Naive thymus-derived CD8-positive, alpha-beta T cell (primary cell): ENCODE data around the gene C2CD3. TPM values are rescaled to one million over a fixed set of nuclear protein-coding genes. Genes with fewer than 3 reads are reported as not detected.
"Not testable (repeated sequence)": the region's sequence is repeated elsewhere in the genome, so short reads cannot be mapped to it uniquely, and the experiment has no call there.

Experiments used
- ATAC-seq, 2 donors: fragments of 150-1000 bp; cut with Tn5 transposase in 1 of 2; sonication (Bioruptor Pico), chemical (Tn5 transposase) in 1 of 2; 1 replicate in 1 of 2; 2 replicates in 1 of 2; pipeline ENCODE4 v1.10.0; 2021; ENCODE audit warnings: mild to moderate bottlenecking in 2 of 2, moderate library complexity in 2 of 2
- POLR2A ChIA-PET: fragments of 350-600 bp; sonication (Branson Sonifier 250); formaldehyde crosslinking; loops from one replicate; lab custom pipeline; 2021; ENCODE audit warnings: antibody characterized with exemption; lab: Charles Lee
- DNase-seq, 10 donors: peaks; one replicate each; pipeline versions ENCODE4 v3.0.0 to v3.0.0-alpha.2; 2020 to 2022
- H3K27ac Mint-ChIP-seq, 10 donors: one replicate each; pipeline ENCODE4 v1.8.0; 2020 to 2022; ENCODE audit warnings: mild to moderate bottlenecking in 10 of 10, mixed read lengths in 10 of 10, moderate library complexity in 4 of 10, inconsistent platforms in 1 of 10
- H3K27me3 Mint-ChIP-seq, 5 donors: one replicate each; pipeline ENCODE4 v1.8.0; 2021 to 2022; ENCODE audit warnings: mixed read lengths in 5 of 5
- H3K36me3 Mint-ChIP-seq, 3 donors: one replicate each; pipeline ENCODE4 v1.8.0; 2020 to 2022; ENCODE audit warnings: mixed read lengths in 3 of 3, mild to moderate bottlenecking in 2 of 3, inconsistent platforms in 1 of 3
- H3K4me1 Mint-ChIP-seq, 4 donors: one replicate each; pipeline ENCODE4 v1.8.0; 2021 to 2022; ENCODE audit warnings: mixed read lengths in 4 of 4
- H3K4me3 Mint-ChIP-seq, 10 donors: one replicate each; pipeline ENCODE4 v1.8.0; 2020 to 2022; ENCODE audit warnings: mild to moderate bottlenecking in 10 of 10, mixed read lengths in 10 of 10, moderate library complexity in 6 of 10, inconsistent platforms in 1 of 10
- H3K9me3 Mint-ChIP-seq, 9 donors: one replicate each; pipeline ENCODE4 v1.8.0; 2020 to 2022; ENCODE audit warnings: mixed read lengths in 9 of 9, mild to moderate bottlenecking in 3 of 9, inconsistent platforms in 1 of 9, moderate library complexity in 1 of 9
- polyA plus RNA-seq, 3 donors: library from polyadenylated mRNA; unstranded; fragments of 300-500 nt; fragmentation: Illumina TruSeq; gene quantifications; one replicate each; pipeline ENCODE4 v1.2.3, GENCODE V29; 2021
- total RNA-seq, 8 experiments: library from RNA in 2 of 8; stranded (reverse) in 2 of 8; gene quantifications; one replicate each; pipeline ENCODE4 v1.2.3 and lab custom pipeline; 2021 to 2026

C2CD3 gene
- total and polyA plus RNA-seq, 5 experiments from 2014 or later = 4.1 to 42.5 (median 12.1) TPM

- Mint-ChIP-seq H3K27ac (peak overlapping the region in 1 of 10 donors; percentile 24), H3K36me3 (peaks cover 0 to 79% (median 52%) of the 10 kb centered on the region in 3 donors)
Measured at GRCh38 chr11:74133436-74133835, 37.4 kb downstream of the C2CD3 start.

GRCh38 chr11:74132833-74133232 is 38.0 kb downstream of the C2CD3 start:
- no peak for DNase-seq
- H3K4me3 Mint-ChIP-seq = no peak overlapping the region
- H3K27ac Mint-ChIP-seq = no peak overlapping the region
- H3K27me3 Mint-ChIP-seq = no peaks in the 10 kb centered on the region
- peaks cover 0 to 73% (median 46%) of the 10 kb centered on the region in 3 donors for H3K36me3 Mint-ChIP-seq
- no peak for ATAC-seq
- H3K4me1 Mint-ChIP-seq = no peaks in the 10 kb centered on the region
- H3K9me3 Mint-ChIP-seq = peaks cover 0 to 5% (median 0%) of the 10 kb centered on the region in 9 donors
- POLR2A ChIA-PET = no interaction called here

More at GRCh38 chr11:74133436-74133835, 37.4 kb downstream of the C2CD3 start:
- DNase-seq (no peak), ATAC-seq (no peak)
- Mint-ChIP-seq H3K4me1 (no peaks in the 10 kb centered on the region), H3K9me3 (peaks cover 0 to 5% (median 0%) of the 10 kb centered on the region in 9 donors), H3K4me3 (no peak overlapping the region), H3K27me3 (no peaks in the 10 kb centered on the region)
- POLR2A ChIA-PET = no interaction called here

- POLR2A ChIA-PET = interaction anchor here (0.5 kb wide), 1 partner anchor 388 kb away, joined by 3 read pairs; no protein-coding TSS in a partner anchor
- H3K4me1 Mint-ChIP-seq, DNase-seq, H3K9me3 Mint-ChIP-seq, H3K27me3 Mint-ChIP-seq, H3K27ac Mint-ChIP-seq, ATAC-seq, H3K4me3 Mint-ChIP-seq: not testable (repeated sequence)
- H3K36me3 Mint-ChIP-seq = peaks cover 0 to 50% (median 34%) of the 10 kb centered on the region in 3 donors
Measured at GRCh38 chr11:74129121-74129520, 41.7 kb downstream of the C2CD3 start.

GRCh38 chr11:74123008-74123448 is 47.8 kb downstream of the C2CD3 start:
- Mint-ChIP-seq H3K27me3 (no peaks in the 10 kb centered on the region), H3K4me1 (peaks cover 0 to 2% (median 0%) of the 10 kb centered on the region in 4 donors), H3K27ac (peak overlapping the region in 1 of 10 donors; percentile 39), H3K9me3 (no peaks in the 10 kb centered on the region), H3K4me3 (no peak overlapping the region), H3K36me3 (peaks cover 12 to 28% (median 17%) of the 10 kb centered on the region in 3 donors)
- POLR2A ChIA-PET = no interaction called here
- ATAC-seq = no peak
- no peak for DNase-seq

- DNase-seq (no peak), ATAC-seq (no peak)
- H3K27me3 Mint-ChIP-seq = no peaks in the 10 kb centered on the region
- H3K4me1 Mint-ChIP-seq = peaks cover 0 to 2% (median 0%) of the 10 kb centered on the region in 4 donors
- H3K27ac Mint-ChIP-seq = peak overlapping the region in 2 of 10 donors; percentile 5 to 67
- H3K36me3 Mint-ChIP-seq = peaks cover 17 to 33% (median 21%) of the 10 kb centered on the region in 3 donors
- no peak overlapping the region for H3K4me3 Mint-ChIP-seq
- POLR2A ChIA-PET = no interaction called here
- H3K9me3 Mint-ChIP-seq = no peaks in the 10 kb centered on the region
Measured at GRCh38 chr11:74121804-74122203, 49.0 kb downstream of the C2CD3 start.

GRCh38 chr11:74120260-74121035 is 50.4 kb downstream of the C2CD3 start:
- Mint-ChIP-seq H3K36me3 (peaks cover 17 to 46% (median 31%) of the 10 kb centered on the region in 3 donors), H3K27ac (peak overlapping the region in 1 of 10 donors; percentile 74)
- POLR2A ChIA-PET, H3K27me3 Mint-ChIP-seq, H3K9me3 Mint-ChIP-seq, ATAC-seq, DNase-seq, H3K4me1 Mint-ChIP-seq, H3K4me3 Mint-ChIP-seq: not testable (repeated sequence)

GRCh38 chr11:74116719-74117118 is 54.1 kb downstream of the C2CD3 start:
- Mint-ChIP-seq H3K4me1 (peaks cover 0 to 6% (median 0%) of the 10 kb centered on the region in 4 donors), H3K4me3 (no peak overlapping the region), H3K36me3 (peaks cover 31 to 71% (median 59%) of the 10 kb centered on the region in 3 donors), H3K9me3 (peaks cover 0 to 10% (median 2%) of the 10 kb centered on the region in 9 donors), H3K27me3 (no peaks in the 10 kb centered on the region), H3K27ac (no peak overlapping the region)
- DNase-seq = no peak
- ATAC-seq = no peak
- POLR2A ChIA-PET = no interaction called here

GRCh38 chr11:74112877-74113276 is 57.9 kb downstream of the C2CD3 start:
- Mint-ChIP-seq H3K36me3 (peaks cover 20 to 85% (median 49%) of the 10 kb centered on the region in 3 donors), H3K27me3 (no peaks in the 10 kb centered on the region)
- POLR2A ChIA-PET = interaction anchor here (0.7 kb wide), 1 partner anchor 66 kb away, joined by 5 read pairs; no protein-coding TSS in a partner anchor

GRCh38 chr11:74106124-74106523 is 64.7 kb downstream of the C2CD3 start:
- Mint-ChIP-seq H3K4me3 (no peak overlapping the region), H3K36me3 (peaks cover 17 to 87% (median 39%) of the 10 kb centered on the region in 3 donors), H3K9me3 (no peaks in the 10 kb centered on the region), H3K4me1 (peaks cover 0 to 8% (median 1%) of the 10 kb centered on the region in 4 donors), H3K27ac (peak overlapping the region in 1 of 10 donors; percentile 29), H3K27me3 (no peaks in the 10 kb centered on the region)
- ATAC-seq = no peak
- no peak for DNase-seq
- POLR2A ChIA-PET = no interaction called here

More at GRCh38 chr11:74112877-74113276, 57.9 kb downstream of the C2CD3 start:
- ATAC-seq (no peak), DNase-seq (no peak)
- H3K9me3 Mint-ChIP-seq = peaks cover 0 to 10% (median 2%) of the 10 kb centered on the region in 9 donors
- peaks cover 0 to 8% (median 0%) of the 10 kb centered on the region in 4 donors for H3K4me1 Mint-ChIP-seq
- no peak overlapping the region for H3K27ac Mint-ChIP-seq
- no peak overlapping the region for H3K4me3 Mint-ChIP-seq

GRCh38 chr11:74102321-74102720 is 68.5 kb downstream of the C2CD3 start:
- peak overlapping the region in 3 of 10 donors; percentile 14 to 39 (median 16) for H3K27ac Mint-ChIP-seq

GRCh38 chr11:74100735-74101134 is 70.1 kb downstream of the C2CD3 start:
- H3K9me3 Mint-ChIP-seq = no peaks in the 10 kb centered on the region
- no peaks in the 10 kb centered on the region for H3K27me3 Mint-ChIP-seq
- POLR2A ChIA-PET = interaction anchor here (0.6 kb wide), 1 partner anchor 494 kb away, joined by 6 read pairs; no protein-coding TSS in a partner anchor
- ATAC-seq (no peak), DNase-seq (no peak)
- peaks cover 0 to 7% (median 3%) of the 10 kb centered on the region in 4 donors for H3K4me1 Mint-ChIP-seq
- no peak overlapping the region for H3K27ac Mint-ChIP-seq
- no peak overlapping the region for H3K4me3 Mint-ChIP-seq
- H3K36me3 Mint-ChIP-seq = peaks cover 18 to 95% (median 69%) of the 10 kb centered on the region in 3 donors

More at GRCh38 chr11:74102321-74102720, 68.5 kb downstream of the C2CD3 start:
- H3K9me3 Mint-ChIP-seq = no peaks in the 10 kb centered on the region
- peaks cover 0 to 7% (median 4%) of the 10 kb centered on the region in 4 donors for H3K4me1 Mint-ChIP-seq
- H3K36me3 Mint-ChIP-seq = peaks cover 23 to 86% (median 62%) of the 10 kb centered on the region in 3 donors
- no peak for ATAC-seq
- no peaks in the 10 kb centered on the region for H3K27me3 Mint-ChIP-seq
- POLR2A ChIA-PET = no interaction called here
- no peak overlapping the region for H3K4me3 Mint-ChIP-seq
- no peak for DNase-seq

- Mint-ChIP-seq H3K4me3 (no peak overlapping the region), H3K9me3 (no peaks in the 10 kb centered on the region), H3K27ac (no peak overlapping the region), H3K27me3 (no peaks in the 10 kb centered on the region), H3K36me3 (peaks cover 14 to 95% (median 64%) of the 10 kb centered on the region in 3 donors), H3K4me1 (peaks cover 0 to 7% (median 3%) of the 10 kb centered on the region in 4 donors)
- DNase-seq = no peak
- no peak for ATAC-seq
- POLR2A ChIA-PET = interaction anchor here (0.6 kb wide), 1 partner anchor 495 kb away, joined by 6 read pairs; no protein-coding TSS in a partner anchor
Measured at GRCh38 chr11:74100231-74100630, 70.6 kb downstream of the C2CD3 start.
